ENCODE data around the gene PRIMA1.

PRIMA1 gene

DNA sequence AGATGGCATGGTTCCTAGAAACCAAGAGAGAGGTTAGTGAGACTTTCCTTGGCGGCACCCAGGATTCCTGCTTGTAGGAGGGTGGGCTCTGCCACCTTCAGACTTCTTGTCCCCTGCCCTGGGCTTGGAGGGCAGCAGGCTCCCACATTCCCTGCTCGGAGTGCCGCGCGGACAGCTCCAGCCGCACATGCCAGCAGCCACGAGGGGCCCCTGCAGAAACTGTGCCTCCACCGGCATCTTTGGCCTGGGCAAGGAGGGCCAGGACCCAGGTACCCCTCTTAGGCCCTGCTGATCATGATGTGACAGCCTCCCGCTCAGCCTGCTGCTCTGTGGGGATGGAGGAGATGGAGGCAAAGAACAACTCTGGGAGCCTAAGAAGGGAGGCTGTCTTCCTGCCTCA is 62.3 kb downstream of the PRIMA1 start:
- no peak overlapping the region for H3K4me3 ChIP-seq (ENCODE audit: low read depth, low read length)
- TF ChIP-seq, protein P1, sequence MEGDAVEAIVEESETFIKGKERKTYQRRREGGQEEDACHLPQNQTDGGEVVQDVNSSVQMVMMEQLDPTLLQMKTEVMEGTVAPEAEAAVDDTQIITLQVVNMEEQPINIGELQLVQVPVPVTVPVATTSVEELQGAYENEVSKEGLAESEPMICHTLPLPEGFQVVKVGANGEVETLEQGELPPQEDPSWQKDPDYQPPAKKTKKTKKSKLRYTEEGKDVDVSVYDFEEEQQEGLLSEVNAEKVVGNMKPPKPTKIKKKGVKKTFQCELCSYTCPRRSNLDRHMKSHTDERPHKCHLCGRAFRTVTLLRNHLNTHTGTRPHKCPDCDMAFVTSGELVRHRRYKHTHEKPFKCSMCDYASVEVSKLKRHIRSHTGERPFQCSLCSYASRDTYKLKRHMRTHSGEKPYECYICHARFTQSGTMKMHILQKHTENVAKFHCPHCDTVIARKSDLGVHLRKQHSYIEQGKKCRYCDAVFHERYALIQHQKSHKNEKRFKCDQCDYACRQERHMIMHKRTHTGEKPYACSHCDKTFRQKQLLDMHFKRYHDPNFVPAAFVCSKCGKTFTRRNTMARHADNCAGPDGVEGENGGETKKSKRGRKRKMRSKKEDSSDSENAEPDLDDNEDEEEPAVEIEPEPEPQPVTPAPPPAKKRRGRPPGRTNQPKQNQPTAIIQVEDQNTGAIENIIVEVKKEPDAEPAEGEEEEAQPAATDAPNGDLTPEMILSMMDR (IDR thresholded peaks at IDR 0.05; ENCODE audit: borderline replicate concordance, insufficient read depth, low read depth, low read length), result no peak

DNA sequence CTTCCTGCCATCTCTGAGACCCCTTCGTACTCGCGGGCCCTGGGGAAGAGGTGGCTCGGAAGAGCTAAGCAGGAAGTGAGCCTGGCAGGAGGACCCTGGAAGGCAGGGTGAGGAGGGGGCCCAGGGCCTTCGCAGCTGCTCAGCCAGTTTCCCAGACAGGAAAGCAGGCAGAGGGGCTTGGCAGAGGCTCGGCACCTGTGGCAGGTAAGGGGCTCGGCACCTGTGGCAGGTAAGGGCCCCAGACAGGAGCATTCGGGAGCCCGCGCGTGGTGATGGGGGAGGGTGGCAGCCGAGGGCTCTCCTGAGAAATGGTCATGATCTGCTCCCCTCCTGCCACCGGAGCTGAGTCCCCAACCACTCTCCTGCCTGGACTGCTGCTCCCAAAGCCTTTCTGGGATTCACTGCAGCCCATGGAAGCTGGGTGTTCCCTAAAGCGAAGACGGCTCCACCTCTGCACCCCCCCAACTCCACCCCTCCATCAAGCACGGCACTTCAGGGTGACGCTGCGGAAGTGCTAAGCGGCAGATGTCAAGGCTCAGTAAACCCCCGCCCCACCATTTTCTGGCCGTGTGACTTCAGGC is 63.2 kb downstream of the PRIMA1 start:
- TF ChIP-seq, protein P1 (IDR thresholded peaks at IDR 0.05; ENCODE audit: borderline replicate concordance, insufficient read depth, low read depth, low read length), result no peak
- no peak overlapping the region for H3K4me3 ChIP-seq (ENCODE audit: low read depth, low read length)

DNA sequence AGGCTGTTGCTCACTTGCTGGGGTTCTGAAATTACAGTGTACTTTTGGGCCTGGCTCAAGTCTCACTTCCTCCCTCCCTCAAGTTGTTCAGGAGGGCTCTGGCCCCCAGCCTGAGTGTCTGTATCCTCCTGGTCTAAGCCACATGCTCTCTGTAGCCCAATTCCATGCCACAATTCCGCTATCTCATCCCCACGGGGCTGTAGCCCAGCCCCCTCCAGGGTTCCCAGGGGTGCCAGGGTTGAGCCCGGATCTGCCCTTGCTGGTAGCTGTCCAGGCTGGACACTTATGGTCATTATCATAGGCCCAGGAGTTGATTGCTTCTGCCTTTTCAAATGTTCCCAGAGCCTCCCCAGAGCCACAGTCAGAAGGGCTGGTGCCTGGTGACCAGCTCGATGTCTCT is 65.3 kb downstream of the PRIMA1 start:
- TF ChIP-seq, protein P1 (IDR thresholded peaks at IDR 0.05; ENCODE audit: borderline replicate concordance, insufficient read depth, low read depth, low read length), result no peak
- no peak overlapping the region for H3K4me3 ChIP-seq (ENCODE audit: low read depth, low read length)

DNA sequence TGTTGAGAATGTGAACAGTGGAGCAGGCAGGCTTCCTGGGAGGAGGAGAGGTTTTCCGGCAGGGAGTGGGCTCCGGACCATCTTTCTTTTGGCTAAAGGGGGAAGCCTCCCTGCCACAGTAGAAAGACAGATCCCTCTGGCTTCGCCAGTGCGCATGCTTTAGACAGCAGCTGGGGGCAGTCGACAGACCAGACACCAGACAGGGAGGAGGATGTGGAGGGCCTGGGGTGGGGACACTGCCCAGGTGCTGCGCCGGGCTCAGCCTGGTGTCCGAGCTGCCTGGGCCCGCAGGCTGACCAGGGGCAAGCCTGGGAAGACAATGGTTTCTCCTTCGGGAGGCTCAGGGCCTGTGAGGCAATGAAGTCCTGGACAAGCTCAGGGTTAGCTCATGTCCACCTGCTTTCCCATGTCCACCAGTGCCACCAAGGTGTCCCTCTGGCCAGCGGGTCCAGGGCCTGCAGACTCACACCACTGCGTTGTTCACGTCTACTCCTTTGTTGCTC is 67.3 kb downstream of the PRIMA1 start:
- no peak overlapping the region for H3K4me3 ChIP-seq (ENCODE audit: low read depth, low read length)
- TF ChIP-seq, protein P1 (IDR thresholded peaks at IDR 0.05; ENCODE audit: borderline replicate concordance, insufficient read depth, low read depth, low read length), result no peak

DNA sequence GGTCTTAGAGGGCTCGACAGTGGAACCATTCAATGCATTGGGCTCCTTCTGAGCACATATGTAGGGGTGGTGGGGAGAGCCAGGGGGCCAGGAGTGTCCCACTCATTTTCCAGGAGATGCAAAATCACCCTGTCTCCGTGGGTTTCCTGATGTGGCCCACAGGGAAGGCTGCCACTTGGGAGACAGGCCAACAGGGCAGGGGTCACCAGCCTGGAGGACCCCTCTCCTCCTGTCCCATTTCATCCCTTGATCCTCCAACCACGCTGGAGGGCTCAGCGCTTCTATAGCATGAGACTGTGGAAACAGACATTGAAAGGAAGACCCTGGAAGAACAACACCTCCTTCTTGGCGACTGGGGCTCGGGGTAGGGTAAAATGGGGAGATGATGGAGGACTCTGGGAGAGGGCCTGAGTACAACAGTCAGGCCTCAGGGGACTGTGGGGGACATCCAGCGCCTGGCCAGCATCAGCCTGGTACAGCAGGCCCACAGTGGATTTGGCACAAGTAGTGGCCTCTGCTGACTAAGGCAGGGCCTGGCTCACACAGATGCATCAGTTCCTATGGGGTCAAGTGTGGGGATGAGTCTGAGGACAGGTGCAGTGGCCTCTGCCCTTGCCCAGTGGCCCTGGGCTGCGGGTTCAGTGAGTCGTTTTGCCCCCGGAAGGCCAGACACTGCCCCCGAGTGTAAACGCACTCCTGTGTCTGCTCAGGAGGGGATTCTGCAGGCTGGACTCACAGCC is 68.0 kb downstream of the PRIMA1 start:
- TF ChIP-seq, protein P1 (IDR thresholded peaks at IDR 0.05; ENCODE audit: borderline replicate concordance, insufficient read depth, low read depth, low read length), result no peak
- no peak overlapping the region for H3K4me3 ChIP-seq (ENCODE audit: low read depth, low read length)

DNA sequence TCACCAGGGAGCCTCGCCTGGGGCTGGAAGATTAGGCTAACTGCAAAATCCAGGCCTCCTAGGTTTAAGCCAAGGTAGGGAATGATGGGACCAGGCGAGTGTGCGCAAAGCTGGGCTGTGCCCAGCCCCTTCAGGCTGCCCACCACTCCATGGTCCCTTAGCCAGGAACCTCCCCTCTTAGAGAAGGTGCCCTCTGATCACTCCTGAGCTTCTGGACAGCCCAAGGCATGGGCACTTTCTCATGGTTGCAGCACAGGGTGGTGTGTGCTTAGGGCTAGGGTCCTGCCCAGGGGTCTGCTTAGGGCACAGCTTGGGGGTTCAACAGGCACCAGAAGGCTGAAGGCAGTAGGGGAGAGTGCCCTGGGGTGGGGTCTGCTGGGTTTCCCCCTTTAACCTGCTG is 69.0 kb downstream of the PRIMA1 start:
- H3K4me3 ChIP-seq (ENCODE audit: low read depth, low read length), result no peak overlapping the region
- TF ChIP-seq, protein P1 (IDR thresholded peaks at IDR 0.05; ENCODE audit: borderline replicate concordance, insufficient read depth, low read depth, low read length), result no peak
